ENCODE data around the gene POU1F1.
"Not testable (repeated sequence)": the region's sequence is repeated elsewhere in the genome, so short reads cannot be mapped to it uniquely, and the experiment has no call there.

The POU1F1 gene, protein sequence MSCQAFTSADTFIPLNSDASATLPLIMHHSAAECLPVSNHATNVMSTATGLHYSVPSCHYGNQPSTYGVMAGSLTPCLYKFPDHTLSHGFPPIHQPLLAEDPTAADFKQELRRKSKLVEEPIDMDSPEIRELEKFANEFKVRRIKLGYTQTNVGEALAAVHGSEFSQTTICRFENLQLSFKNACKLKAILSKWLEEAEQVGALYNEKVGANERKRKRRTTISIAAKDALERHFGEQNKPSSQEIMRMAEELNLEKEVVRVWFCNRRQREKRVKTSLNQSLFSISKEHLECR

DNA sequence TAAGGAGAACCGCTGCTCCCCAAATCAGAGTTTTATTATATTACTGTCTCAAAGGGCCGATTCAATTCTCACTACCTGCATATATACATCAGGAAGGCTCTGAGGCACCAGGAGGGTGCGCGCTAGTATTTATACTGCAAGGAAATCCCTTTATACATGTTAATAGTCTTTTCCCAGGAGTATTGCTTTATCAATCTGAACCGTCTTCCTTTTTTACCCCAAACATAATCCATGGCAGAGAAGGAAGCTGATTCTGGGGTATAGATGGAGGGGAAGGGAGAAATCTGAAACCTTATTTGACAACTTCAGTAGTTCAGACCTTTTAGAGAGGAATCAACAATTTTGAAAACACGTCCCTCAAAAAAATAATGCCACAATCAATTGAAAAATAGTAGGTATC is at the start of gene POU1F1:
Gene POU1F1 (minus strand): TSS at position 101 of the 400 bp plus-strand sequence. CDS start 122 bp downstream, outside the sequence.
- no peaks in the 10 kb centered on the region for H3K36me3 ChIP-seq
- no peak within 1 kb of the TSS for H3K4me3 ChIP-seq
- TF ChIP-seq Cebpa-rat (IDR thresholded peaks at IDR 0.05), result no peak
- H3K4me2 ChIP-seq, result no peak within 1 kb of the TSS
- H4K20me1 ChIP-seq, result no peaks in the 10 kb centered on the region
- H3K27ac ChIP-seq, result no peak within 1 kb of the TSS
- H3K9me3 ChIP-seq, result no peaks in the 10 kb centered on the region
- H3K4me1 ChIP-seq, result peaks cover 2% of the 10 kb centered on the region
- H3K9ac ChIP-seq, result no peak within 1 kb of the TSS
- no peaks in the 10 kb centered on the region for H3K27me3 ChIP-seq

DNA sequence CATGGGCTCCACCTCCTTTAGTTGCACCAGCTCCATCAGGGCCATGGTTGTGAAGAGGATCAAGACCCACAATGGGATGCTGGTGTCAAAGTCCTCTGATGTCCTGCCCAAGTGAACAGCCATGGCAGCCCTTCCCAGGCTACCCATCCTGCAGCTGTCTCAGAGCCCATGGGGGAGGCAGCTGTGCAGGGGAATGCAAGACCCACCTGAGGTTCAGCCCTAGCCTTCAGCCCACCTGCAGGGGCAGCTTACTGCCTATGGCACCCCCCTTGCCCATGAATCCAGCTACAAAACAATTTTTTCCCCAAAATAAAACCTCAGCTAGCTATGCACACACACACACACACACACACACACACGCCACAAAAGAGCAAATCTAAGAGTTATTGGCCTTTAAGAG is 48.2 kb upstream of the POU1F1 start:
- H3K9ac ChIP-seq, result no peak overlapping the region
- H3K36me3 ChIP-seq, result no peaks in the 10 kb centered on the region
- no peak for TF ChIP-seq Cebpa-rat (IDR thresholded peaks at IDR 0.05)
- H3K4me1 ChIP-seq, result no peaks in the 10 kb centered on the region
- H3K27ac ChIP-seq, result no peak overlapping the region
- H3K27me3 ChIP-seq, result no peaks in the 10 kb centered on the region
- no peak overlapping the region for H3K4me2 ChIP-seq
- no peaks in the 10 kb centered on the region for H4K20me1 ChIP-seq
- H3K4me3 ChIP-seq, result no peak overlapping the region
- no peaks in the 10 kb centered on the region for H3K9me3 ChIP-seq

DNA sequence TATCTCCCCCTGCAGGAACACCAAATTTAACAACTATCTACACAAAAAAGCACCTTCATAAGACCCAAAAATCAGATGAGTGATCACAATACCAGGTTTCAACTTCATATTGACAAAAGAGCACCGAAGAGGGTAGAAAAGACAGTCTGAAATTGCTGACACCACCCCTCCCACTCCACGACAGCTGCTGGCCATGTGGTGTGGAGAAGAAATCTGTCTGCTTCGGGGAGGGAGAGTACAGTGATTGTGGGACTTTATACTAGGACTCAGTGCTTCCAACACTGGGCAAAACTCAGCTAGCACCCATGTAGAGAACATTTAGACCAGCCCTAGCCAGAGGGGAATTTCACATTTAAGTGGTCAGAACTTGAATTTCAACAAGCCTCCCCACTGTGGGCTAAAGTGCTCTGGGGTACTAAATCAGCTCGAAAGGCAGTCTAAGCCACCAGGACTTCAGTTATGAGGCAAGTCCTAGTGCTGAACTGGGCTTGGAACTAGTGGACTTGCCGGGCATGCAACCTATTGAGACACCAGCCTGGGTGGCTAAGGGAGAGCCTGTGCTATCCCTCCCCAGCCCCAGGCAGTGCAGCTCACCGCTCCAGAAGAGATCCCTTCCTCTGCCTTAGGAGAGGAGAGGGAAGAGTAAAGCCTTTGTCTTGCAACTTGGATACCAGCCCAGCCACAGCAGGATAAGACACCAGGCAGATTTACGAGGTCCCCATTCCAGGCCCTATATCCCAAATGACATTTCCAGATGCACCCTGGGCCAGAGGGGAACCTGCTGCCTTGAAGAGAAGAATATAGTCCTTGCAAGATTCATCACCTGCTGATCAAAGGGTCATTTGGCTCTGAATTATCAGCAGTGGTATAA is 44.6 kb upstream of the POU1F1 start:
- Histone ChIP-seq H4K20me1 (no peaks in the 10 kb centered on the region), H3K4me1 (no peaks in the 10 kb centered on the region), H3K4me2 (no peak overlapping the region), H3K9ac (no peak overlapping the region), H3K36me3 (no peaks in the 10 kb centered on the region), H3K27ac (no peak overlapping the region), H3K27me3 (no peaks in the 10 kb centered on the region), H3K4me3 (no peak overlapping the region), H3K9me3 (no peaks in the 10 kb centered on the region)
- TF ChIP-seq Cebpa-rat (IDR thresholded peaks at IDR 0.05), result no peak

DNA sequence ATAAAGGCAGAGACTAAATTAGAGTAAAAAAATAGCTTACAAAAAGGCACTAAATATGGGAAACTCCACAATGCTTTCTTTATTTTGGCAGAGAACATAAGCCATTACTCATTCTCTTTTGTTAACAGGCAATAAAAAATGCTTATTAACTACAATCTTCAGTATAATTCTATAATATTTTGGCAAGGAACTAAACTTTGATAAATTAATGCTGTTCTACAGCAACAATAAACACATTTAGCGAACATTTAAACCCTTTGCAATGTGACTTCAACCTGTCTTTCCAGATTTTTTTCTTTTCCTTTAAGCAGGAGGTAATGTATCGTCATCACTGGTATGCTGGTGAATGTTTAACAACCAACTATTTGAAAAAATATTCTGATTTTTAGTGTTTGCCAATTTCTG is 42.2 kb upstream of the POU1F1 start:
- Histone ChIP-seq H3K4me2 (no peak overlapping the region), H3K27ac (no peak overlapping the region)

DNA sequence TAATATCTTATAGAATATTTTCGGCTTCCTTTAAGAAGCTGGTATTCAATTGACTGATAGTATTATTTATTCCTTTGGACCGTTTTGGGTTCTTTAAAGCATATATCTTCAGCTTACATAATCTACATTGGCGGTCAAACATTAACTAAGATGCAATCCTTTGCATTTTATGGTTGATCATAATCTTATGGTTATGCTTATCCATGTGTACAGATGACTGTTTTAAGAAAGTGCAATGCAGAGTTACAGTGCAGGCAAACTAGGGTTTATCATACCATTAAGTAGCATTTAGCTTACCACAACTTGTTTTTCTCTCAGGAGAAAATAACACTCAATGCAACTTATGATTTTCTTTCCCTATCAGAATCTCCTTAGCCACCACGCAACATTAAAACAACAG is 41.4 kb upstream of the POU1F1 start:
- no peak overlapping the region for H3K27ac ChIP-seq
- H3K4me2 ChIP-seq, result no peak overlapping the region
- H3K27me3 ChIP-seq, result no peaks in the 10 kb centered on the region
- no peaks in the 10 kb centered on the region for H3K9me3 ChIP-seq
- H3K4me1 ChIP-seq, result no peaks in the 10 kb centered on the region
- no peaks in the 10 kb centered on the region for H4K20me1 ChIP-seq
- H3K9ac ChIP-seq, result no peak overlapping the region
- no peaks in the 10 kb centered on the region for H3K36me3 ChIP-seq
- no peak for TF ChIP-seq Cebpa-rat (IDR thresholded peaks at IDR 0.05)
- H3K4me3 ChIP-seq, result no peak overlapping the region

More for the DNA sequence above, 42.2 kb upstream of the POU1F1 start:
- Histone ChIP-seq H3K4me3 (no peak overlapping the region), H3K27me3 (no peaks in the 10 kb centered on the region), H3K9ac (no peak overlapping the region), H3K9me3 (no peaks in the 10 kb centered on the region), H3K36me3 (no peaks in the 10 kb centered on the region), H3K4me1 (no peaks in the 10 kb centered on the region), H4K20me1 (no peaks in the 10 kb centered on the region)
- TF ChIP-seq Cebpa-rat (IDR thresholded peaks at IDR 0.05), result no peak

DNA sequence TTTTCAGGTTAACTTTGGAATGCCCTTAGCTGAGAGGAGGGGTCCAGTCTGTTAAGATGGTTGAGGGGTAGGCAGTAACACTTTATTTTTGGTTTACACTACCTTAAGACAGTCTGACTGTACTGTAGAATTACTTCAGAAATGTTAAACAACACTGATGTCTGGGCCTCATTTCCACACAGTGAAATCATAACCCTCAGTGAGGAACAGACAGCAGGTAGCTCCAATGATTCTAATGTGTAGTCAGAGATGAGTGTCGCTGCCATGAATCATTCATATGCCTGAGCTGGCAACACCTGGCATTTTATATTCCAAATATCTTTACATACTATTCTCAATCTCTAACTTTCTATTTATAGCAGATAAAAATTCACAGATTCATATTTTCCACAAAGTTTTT is 37.3 kb upstream of the POU1F1 start:
- no peak overlapping the region for H3K9ac ChIP-seq
- no peaks in the 10 kb centered on the region for H3K27me3 ChIP-seq
- no peak overlapping the region for H3K4me2 ChIP-seq
- H3K27ac ChIP-seq, result no peak overlapping the region
- no peak overlapping the region for H3K4me3 ChIP-seq
- no peaks in the 10 kb centered on the region for H3K36me3 ChIP-seq
- no peaks in the 10 kb centered on the region for H3K9me3 ChIP-seq
- H3K4me1 ChIP-seq, result no peaks in the 10 kb centered on the region
- H4K20me1 ChIP-seq, result no peaks in the 10 kb centered on the region
- no peak for TF ChIP-seq Cebpa-rat (IDR thresholded peaks at IDR 0.05)

DNA sequence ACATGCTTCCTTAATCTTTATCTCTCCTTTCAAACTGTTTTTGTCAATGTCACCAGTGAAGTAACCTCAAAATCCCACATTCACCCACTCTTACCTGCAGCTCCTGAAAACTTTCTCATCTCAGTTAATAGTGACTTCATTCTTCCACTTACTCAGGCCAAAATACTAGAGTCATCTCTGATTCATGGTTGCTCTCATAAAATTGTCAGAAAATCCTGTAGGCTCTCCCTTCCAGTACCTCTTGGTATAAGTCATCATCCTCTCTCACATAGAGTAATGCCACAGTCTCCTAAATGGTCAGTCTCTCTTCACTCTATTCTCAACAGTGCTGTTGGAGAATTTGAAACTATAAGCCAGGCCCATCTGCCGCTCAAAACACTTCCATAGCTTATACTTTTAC is 34.9 kb upstream of the POU1F1 start:
- Histone ChIP-seq H3K9me3 (no peaks in the 10 kb centered on the region), H3K4me3 (no peak overlapping the region), H3K27me3 (no peaks in the 10 kb centered on the region), H3K4me1 (no peaks in the 10 kb centered on the region), H3K36me3 (no peaks in the 10 kb centered on the region), H3K27ac (no peak overlapping the region), H4K20me1 (no peaks in the 10 kb centered on the region), H3K4me2 (no peak overlapping the region), H3K9ac (no peak overlapping the region)
- TF ChIP-seq Cebpa-rat (IDR thresholded peaks at IDR 0.05), result no peak

DNA sequence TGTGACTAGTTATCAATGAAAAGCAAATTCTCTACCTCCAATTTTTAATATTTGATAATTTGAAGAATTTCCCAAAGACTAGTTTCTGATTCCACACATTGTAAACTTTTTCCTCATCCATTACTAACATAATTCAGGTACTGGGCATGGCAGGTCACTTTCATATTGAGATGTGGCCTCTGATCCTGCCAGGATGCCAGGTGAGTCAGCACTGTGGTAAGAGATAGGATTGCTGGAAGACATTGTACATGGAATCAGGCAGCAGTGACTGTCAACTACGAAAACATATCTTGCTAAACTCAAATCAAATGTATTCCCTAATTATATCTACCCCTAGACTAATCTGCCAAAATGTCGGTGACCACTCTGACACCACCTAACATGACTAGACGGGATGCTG is 33.2 kb upstream of the POU1F1 start:
- Histone ChIP-seq H3K4me1 (no peaks in the 10 kb centered on the region), H3K27ac (no peak overlapping the region), H3K4me3 (no peak overlapping the region), H4K20me1 (no peaks in the 10 kb centered on the region), H3K4me2 (no peak overlapping the region), H3K36me3 (no peaks in the 10 kb centered on the region), H3K9me3 (no peaks in the 10 kb centered on the region), H3K27me3 (no peaks in the 10 kb centered on the region), H3K9ac (no peak overlapping the region)
- TF ChIP-seq Cebpa-rat (IDR thresholded peaks at IDR 0.05), result no peak

DNA sequence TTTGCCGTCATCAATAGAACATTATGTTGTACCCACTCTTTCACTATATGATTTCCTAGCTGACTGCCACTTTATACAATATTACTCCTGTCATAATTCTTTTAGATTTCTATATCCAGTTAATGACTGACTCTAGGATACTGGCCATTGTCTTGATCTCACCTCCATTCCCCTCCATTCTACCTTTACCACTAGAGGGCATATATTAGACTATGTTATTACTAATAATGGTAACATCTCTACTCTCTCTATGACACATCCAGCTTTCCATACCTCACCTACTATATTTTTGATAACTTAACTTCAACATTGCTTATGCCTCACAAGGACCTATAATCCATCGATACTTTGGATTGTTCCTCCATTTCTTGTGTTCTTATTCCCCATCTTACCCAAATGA is 31.4 kb upstream of the POU1F1 start:
- Histone ChIP-seq H3K36me3 (no peaks in the 10 kb centered on the region), H3K4me2 (no peak overlapping the region), H3K27ac (no peak overlapping the region), H3K9me3 (no peaks in the 10 kb centered on the region), H3K27me3 (no peaks in the 10 kb centered on the region), H3K9ac (no peak overlapping the region), H3K4me1 (no peaks in the 10 kb centered on the region), H4K20me1 (no peaks in the 10 kb centered on the region), H3K4me3 (no peak overlapping the region)
- no peak for TF ChIP-seq Cebpa-rat (IDR thresholded peaks at IDR 0.05)

DNA sequence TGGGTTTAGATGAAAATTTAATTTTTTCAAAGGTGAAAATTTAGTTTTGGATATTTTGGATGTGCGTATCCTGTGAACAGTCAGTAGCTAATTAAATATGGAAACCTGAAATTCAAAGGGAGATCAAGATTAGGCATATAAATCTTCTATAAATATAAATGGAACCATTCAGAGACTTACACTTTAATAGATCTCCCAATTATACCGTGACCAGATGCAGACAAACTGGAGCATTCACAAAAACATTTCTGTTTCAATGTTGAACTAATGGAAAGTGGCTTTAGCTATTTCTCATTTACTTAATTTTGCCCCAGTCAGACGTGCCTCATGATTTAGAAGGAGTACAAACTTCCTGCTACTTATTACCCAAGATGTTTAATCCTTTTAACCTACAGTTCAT is 29.1 kb upstream of the POU1F1 start:
- TF ChIP-seq Cebpa-rat (IDR thresholded peaks at IDR 0.05), result no peak

DNA sequence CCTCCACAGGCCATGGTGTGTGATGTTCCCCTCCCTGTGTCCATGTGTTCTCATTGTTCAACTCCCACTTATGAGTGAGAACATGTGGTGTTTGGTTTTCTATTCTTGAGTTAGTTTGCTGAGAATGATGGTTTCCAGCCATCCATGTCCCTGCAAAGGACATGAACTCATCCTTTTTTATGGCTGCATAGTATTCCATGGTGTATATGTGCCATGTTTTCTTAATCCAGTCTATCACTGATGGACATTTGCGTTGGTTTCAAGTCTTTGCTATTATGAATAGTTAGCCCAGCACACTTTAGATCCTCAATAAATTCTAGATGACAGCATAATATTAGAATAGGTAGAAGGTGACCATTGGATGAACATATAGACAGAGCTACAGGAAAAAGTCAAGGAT is 28.6 kb upstream of the POU1F1 start:
- not testable (repeated sequence) for H3K9ac ChIP-seq, H4K20me1 ChIP-seq, H3K27ac ChIP-seq, H3K4me1 ChIP-seq, H3K4me2 ChIP-seq, H3K36me3 ChIP-seq, H3K27me3 ChIP-seq, H3K4me3 ChIP-seq, H3K9me3 ChIP-seq

More for the DNA sequence above, 29.1 kb upstream of the POU1F1 start:
- Histone ChIP-seq H3K9me3 (no peaks in the 10 kb centered on the region), H3K4me1 (no peaks in the 10 kb centered on the region), H4K20me1 (no peaks in the 10 kb centered on the region), H3K4me3 (no peak overlapping the region), H3K4me2 (no peak overlapping the region), H3K27me3 (no peaks in the 10 kb centered on the region), H3K27ac (no peak overlapping the region), H3K9ac (no peak overlapping the region), H3K36me3 (no peaks in the 10 kb centered on the region)

Data from BLaER1 (cell line).